Transverse colon (tissue), 4 donors: Measurements from ENCODE around the gene VTI1A.

Source experiments
- POLR2A ChIP-seq: fragments of 450-650 bp; IDR thresholded peaks from one replicate; pipeline ENCODE4 v1.6.1; 2016; ENCODE audit warnings: antibody characterized with exemption, mild to moderate bottlenecking, moderate library complexity
- POLR2AphosphoS5 ChIP-seq, 3 donors: sonication (generic); formaldehyde crosslinking; IDR thresholded peaks; one replicate each; pipeline ENCODE4 v1.6.1; 2016; ENCODE audit warnings: antibody characterized with exemption in 3 of 3
- TF ChIP-seq, protein P1 (sequence below), 5 experiments: fragments of 200-600 bp in 3 of 5; fragments of 450-650 bp in 2 of 5; sonication (generic) in 3 of 5; IDR thresholded peaks; 1 replicate in 2 of 5; 2 replicates in 3 of 5; pipeline ENCODE4 v1.5.1; 2016 to 2017; ENCODE audit warnings: antibody characterized with exemption in 5 of 5, inconsistent platforms in 3 of 5, mild to moderate bottlenecking in 2 of 5, moderate library complexity in 1 of 5

DNA sequence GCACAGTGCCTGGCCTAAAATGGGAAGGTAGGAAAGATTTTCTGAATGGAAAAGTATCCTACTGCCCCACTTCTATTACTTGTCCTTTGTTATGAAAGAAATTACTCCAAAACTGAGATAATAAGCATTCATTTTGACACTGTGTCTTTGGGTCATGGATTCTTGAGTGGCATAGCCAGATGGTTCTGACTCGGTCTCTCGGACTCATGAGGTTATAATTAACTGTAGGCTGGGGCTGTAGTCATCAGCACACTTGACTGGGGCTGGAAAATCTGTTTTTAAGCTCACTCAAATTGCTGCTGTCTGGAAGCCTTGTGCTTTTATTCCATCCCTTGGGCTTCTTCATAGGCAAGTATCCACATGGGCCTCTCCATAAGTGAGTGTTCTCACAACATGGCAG is 160.5 kb downstream of the VTI1A start:
- TF ChIP-seq, protein P1, sequence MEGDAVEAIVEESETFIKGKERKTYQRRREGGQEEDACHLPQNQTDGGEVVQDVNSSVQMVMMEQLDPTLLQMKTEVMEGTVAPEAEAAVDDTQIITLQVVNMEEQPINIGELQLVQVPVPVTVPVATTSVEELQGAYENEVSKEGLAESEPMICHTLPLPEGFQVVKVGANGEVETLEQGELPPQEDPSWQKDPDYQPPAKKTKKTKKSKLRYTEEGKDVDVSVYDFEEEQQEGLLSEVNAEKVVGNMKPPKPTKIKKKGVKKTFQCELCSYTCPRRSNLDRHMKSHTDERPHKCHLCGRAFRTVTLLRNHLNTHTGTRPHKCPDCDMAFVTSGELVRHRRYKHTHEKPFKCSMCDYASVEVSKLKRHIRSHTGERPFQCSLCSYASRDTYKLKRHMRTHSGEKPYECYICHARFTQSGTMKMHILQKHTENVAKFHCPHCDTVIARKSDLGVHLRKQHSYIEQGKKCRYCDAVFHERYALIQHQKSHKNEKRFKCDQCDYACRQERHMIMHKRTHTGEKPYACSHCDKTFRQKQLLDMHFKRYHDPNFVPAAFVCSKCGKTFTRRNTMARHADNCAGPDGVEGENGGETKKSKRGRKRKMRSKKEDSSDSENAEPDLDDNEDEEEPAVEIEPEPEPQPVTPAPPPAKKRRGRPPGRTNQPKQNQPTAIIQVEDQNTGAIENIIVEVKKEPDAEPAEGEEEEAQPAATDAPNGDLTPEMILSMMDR (IDR thresholded peaks at IDR 0.05) = no peak
- TF ChIP-seq POLR2A = no peak
- no peak for TF ChIP-seq POLR2AphosphoS5 (IDR thresholded peaks at IDR 0.05)
